Measurements from ENCODE around the gene KIF18B. TPM values are rescaled to one million over a fixed set of nuclear protein-coding genes. Genes with fewer than 3 reads are reported as not detected.

KIF18B gene
- total RNA-seq, 1 experiment from 2014 or later: 82.2 TPM

- ATAC-seq (no peak), DNase-seq (ENCODE audit: low spot score) (no peak)
- H3K9me3 Mint-ChIP-seq: no peaks in the 10 kb centered on the region
- H3K4me1 Mint-ChIP-seq: peaks cover 17% of the 10 kb centered on the region
- peaks cover 6% of the 10 kb centered on the region; the same call in 1 of the 2 replicates for H3K27me3 Mint-ChIP-seq (ENCODE audit: low read depth)
- ChIA-PET POLR2A (interaction anchor here (0.7 kb wide), 1 partner anchor 72 kb away, joined by 4 read pairs; no protein-coding TSS in a partner anchor), CTCF (interaction anchor here (0.7 to 4.4 kb wide), 10 partner anchors 8 to 101 kb away, joined by 3 to 37 read pairs (median 5); partner anchors contain the start of genes C1QL1 and KIF18B)
- H3K36me3 Mint-ChIP-seq: no peaks in the 10 kb centered on the region
- no peak overlapping the region for H3K27ac Mint-ChIP-seq
- no peak overlapping the region for H3K4me3 Mint-ChIP-seq
- no peak for TF ChIP-seq GTF2I (CRISPR knock-in tag; conservative IDR thresholded peaks at IDR 0.05)
- TF ChIP-seq ZNF232 (CRISPR knock-in tag; IDR thresholded peaks at IDR 0.05): no peak
- TF ChIP-seq NR3C1 (CRISPR knock-in tag; conservative IDR thresholded peaks at IDR 0.05; ENCODE audit: low read depth): no peak
- no peak for TF ChIP-seq MLX (CRISPR knock-in tag; IDR thresholded peaks at IDR 0.05)
- TF ChIP-seq ZBTB21 (CRISPR knock-in tag; IDR thresholded peaks at IDR 0.05; ENCODE audit: borderline replicate concordance): no peak
- no peak for TF ChIP-seq CDX4 (CRISPR knock-in tag; IDR thresholded peaks at IDR 0.05; ENCODE audit: borderline replicate concordance)
- no peak for TF ChIP-seq CREB1 (CRISPR knock-in tag; IDR thresholded peaks at IDR 0.05)
- no peak for TF ChIP-seq NFYB (CRISPR knock-in tag; conservative IDR thresholded peaks at IDR 0.05; ENCODE audit: low read depth)
- TF ChIP-seq, protein P1, sequence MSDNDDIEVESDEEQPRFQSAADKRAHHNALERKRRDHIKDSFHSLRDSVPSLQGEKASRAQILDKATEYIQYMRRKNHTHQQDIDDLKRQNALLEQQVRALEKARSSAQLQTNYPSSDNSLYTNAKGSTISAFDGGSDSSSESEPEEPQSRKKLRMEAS (CRISPR knock-in tag; IDR thresholded peaks at IDR 0.05): no peak
- TF ChIP-seq, protein P2, sequence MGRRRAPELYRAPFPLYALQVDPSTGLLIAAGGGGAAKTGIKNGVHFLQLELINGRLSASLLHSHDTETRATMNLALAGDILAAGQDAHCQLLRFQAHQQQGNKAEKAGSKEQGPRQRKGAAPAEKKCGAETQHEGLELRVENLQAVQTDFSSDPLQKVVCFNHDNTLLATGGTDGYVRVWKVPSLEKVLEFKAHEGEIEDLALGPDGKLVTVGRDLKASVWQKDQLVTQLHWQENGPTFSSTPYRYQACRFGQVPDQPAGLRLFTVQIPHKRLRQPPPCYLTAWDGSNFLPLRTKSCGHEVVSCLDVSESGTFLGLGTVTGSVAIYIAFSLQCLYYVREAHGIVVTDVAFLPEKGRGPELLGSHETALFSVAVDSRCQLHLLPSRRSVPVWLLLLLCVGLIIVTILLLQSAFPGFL (CRISPR knock-in tag; IDR thresholded peaks at IDR 0.05; ENCODE audit: borderline replicate concordance): no peak
- TF ChIP-seq, protein P3, sequence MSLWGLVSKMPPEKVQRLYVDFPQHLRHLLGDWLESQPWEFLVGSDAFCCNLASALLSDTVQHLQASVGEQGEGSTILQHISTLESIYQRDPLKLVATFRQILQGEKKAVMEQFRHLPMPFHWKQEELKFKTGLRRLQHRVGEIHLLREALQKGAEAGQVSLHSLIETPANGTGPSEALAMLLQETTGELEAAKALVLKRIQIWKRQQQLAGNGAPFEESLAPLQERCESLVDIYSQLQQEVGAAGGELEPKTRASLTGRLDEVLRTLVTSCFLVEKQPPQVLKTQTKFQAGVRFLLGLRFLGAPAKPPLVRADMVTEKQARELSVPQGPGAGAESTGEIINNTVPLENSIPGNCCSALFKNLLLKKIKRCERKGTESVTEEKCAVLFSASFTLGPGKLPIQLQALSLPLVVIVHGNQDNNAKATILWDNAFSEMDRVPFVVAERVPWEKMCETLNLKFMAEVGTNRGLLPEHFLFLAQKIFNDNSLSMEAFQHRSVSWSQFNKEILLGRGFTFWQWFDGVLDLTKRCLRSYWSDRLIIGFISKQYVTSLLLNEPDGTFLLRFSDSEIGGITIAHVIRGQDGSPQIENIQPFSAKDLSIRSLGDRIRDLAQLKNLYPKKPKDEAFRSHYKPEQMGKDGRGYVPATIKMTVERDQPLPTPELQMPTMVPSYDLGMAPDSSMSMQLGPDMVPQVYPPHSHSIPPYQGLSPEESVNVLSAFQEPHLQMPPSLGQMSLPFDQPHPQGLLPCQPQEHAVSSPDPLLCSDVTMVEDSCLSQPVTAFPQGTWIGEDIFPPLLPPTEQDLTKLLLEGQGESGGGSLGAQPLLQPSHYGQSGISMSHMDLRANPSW (CRISPR knock-in tag; conservative IDR thresholded peaks at IDR 0.05; ENCODE audit: low read depth): no peak
- TF ChIP-seq, protein P4, sequence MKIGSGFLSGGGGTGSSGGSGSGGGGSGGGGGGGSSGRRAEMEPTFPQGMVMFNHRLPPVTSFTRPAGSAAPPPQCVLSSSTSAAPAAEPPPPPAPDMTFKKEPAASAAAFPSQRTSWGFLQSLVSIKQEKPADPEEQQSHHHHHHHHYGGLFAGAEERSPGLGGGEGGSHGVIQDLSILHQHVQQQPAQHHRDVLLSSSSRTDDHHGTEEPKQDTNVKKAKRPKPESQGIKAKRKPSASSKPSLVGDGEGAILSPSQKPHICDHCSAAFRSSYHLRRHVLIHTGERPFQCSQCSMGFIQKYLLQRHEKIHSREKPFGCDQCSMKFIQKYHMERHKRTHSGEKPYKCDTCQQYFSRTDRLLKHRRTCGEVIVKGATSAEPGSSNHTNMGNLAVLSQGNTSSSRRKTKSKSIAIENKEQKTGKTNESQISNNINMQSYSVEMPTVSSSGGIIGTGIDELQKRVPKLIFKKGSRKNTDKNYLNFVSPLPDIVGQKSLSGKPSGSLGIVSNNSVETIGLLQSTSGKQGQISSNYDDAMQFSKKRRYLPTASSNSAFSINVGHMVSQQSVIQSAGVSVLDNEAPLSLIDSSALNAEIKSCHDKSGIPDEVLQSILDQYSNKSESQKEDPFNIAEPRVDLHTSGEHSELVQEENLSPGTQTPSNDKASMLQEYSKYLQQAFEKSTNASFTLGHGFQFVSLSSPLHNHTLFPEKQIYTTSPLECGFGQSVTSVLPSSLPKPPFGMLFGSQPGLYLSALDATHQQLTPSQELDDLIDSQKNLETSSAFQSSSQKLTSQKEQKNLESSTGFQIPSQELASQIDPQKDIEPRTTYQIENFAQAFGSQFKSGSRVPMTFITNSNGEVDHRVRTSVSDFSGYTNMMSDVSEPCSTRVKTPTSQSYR (CRISPR knock-in tag; IDR thresholded peaks at IDR 0.05): no peak
- no peak for TF ChIP-seq HMGXB4 (CRISPR knock-in tag; IDR thresholded peaks at IDR 0.05)
- no peak for TF ChIP-seq HMGA2 (CRISPR knock-in tag; IDR thresholded peaks at IDR 0.05)
These were observed 31.2 kb upstream of the KIF18B start for GRCh38 chr17:44978807-44979206.
